ENCODE measurements around the gene CCR6. TPM values are rescaled to one million over a fixed set of nuclear protein-coding genes. Genes with fewer than 3 reads are reported as not detected.

CCR6 gene
- polyA plus RNA-seq, 3 donors = 0.11 TPM; not detected in 2

DNA sequence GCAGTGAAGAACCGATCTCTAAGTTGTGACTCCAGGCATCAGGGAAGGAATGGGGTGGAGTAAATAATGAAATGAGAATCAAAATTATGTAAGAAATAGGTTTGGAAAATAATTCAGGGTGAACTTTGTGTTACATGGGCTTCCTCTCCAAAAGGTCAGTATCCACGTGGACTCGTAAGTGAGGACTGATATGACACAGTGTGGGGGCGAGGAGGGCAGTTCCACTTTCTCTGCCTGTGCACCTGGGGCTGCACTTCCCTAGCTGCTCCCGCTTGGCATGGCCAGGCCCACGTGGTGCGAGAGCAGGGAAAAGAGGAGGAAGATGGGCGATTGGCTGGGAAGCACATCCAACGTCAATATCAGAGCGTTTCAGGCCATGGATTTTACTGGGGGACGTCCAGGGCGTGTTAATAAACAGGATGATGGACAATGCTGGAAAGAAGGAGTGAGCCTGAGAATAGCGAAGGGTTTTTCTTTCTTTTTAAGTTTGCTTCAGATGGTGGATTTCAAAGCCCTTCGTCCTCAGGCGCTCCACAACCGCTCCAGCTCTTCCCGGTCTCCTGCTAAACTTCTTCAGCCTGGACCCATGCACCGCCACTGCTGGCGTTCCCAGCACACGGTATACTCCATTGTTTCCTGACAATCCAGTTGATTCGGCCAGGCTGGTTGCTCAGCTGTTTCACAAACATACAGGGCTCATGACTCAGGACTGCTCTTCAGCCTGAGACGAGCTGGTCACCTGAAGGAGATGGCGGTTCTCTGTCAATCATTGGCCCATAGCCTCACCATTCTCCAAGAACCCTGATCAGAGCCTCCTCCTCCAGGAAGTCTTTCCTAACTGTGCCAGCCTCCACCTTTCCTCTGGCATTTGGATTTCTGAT, 11.8 kb downstream of the CCR6 start:
- DNase-seq (ENCODE audit: extremely low read depth in 1 of 11, low read depth in 9 of 11, low spot score in 4 of 11) = no peak

DNA sequence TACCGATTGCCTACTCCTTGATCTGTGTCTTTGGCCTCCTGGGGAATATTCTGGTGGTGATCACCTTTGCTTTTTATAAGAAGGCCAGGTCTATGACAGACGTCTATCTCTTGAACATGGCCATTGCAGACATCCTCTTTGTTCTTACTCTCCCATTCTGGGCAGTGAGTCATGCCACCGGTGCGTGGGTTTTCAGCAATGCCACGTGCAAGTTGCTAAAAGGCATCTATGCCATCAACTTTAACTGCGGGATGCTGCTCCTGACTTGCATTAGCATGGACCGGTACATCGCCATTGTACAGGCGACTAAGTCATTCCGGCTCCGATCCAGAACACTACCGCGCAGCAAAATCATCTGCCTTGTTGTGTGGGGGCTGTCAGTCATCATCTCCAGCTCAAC, 13.5 kb downstream of the CCR6 start:
- DNase-seq (ENCODE audit: extremely low read depth in 1 of 11, low read depth in 9 of 11, low spot score in 4 of 11) = no peak

GRCh38 chr6:167137081-167137480, 14.2 kb downstream of the CCR6 start:
- DNase-seq (ENCODE audit: extremely low read depth in 1 of 11, low read depth in 9 of 11, low spot score in 4 of 11) = no peak

GRCh38 chr6:167137881-167138280, 15.0 kb downstream of the CCR6 start:
- no peak for DNase-seq (ENCODE audit: extremely low read depth in 1 of 11, low read depth in 9 of 11, low spot score in 4 of 11)

DNA sequence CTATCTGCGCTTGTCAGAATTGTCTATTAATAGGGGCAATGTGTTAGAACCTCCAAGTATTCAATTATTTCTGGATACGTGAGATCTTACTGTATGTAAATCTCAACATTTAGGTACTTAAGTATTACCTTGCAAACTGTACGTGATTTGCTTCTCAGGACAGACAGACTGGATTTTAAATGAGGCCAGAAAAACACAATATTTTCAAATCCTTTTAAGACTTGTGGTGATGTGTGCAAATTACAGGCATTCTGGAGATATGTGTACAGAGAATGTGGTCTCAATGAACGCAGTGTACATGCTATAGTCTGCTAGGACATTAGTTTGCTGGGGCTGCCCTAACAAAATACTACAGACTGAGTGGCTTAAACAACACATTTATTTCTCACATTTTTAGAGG, 16.9 kb downstream of the CCR6 start:
- DNase-seq (ENCODE audit: extremely low read depth in 1 of 11, low read depth in 9 of 11, low spot score in 4 of 11) = no peak

DNA sequence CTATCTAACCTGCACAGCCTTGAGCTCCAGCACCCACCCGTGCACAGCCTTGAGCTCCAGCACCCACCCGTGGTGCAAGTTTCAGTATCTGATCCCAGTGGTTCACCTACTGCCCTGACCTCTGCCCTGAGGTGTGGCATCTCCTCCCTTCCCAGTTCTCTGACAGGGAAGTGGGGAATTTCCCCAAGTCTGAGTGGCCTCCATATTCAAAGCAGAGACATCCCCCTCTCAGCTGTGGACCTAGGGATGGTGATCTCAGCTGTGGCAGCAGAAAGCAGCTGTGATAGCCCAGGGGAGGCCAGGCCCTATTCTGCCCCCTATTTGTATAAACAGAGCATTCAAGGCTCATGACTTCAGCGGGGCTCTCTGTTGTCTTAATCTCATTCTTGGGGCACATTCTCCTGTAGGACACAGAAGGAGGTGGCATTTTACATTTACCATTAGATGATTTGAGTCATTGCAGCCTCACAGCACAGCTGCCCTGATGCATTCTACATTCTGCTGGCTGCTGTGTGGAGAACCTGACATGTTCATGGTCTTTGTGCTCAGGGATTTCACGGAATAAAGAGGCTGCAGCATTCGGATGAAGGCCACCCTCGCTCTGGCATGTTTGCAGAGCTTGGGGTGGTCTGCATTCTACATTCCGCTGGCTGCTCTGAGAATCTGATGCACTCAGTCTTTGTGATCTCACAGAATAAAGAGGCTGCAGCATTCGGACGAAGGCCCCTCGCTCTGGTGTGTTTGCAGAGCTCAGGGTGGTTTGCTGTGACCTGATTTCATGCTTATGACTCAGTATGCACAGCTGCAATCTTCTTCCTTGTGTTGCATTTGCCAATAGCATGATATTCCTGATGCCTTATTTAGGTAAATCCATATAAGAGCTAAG, 17.9 kb downstream of the CCR6 start:
- no peak for DNase-seq (ENCODE audit: extremely low read depth in 1 of 11, low read depth in 9 of 11, low spot score in 4 of 11)

DNA sequence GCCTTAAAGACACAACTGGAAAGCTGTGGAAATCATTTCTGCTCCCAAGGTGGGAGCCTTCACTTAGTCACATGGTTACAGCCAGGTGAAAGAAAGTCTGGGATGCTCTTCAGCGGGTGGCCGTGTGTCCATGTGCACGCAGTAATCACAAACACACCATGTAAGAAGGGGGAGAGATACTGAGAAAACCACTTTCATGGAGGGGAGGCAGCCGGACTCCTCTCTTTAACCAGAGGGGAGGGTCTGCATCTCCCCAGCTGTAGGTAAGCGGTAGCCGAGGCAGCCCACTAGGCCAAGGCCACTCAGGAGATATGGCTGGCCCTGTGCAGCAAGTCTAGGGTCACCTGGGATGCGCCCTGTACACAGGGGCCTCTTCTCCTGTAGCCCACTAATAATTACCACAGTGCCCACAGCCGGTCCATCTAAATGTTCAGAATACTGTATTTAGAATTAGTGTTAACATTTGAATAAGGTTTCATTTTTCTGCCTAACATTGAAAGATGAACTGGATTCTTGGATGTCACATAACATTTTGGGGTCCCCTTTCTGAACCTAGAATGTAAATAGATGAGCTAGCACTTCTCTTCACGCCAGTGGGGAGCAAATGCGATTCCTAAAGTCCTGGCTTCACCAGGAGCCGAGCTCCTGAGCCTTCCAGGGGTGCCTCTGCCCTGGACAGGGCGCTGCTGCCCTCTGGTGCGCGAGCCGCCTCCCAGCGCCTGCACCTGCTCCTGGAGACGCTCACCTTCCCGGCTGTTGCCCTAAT, 19.0 kb downstream of the CCR6 start:
- no peak for DNase-seq (ENCODE audit: extremely low read depth in 1 of 11, low read depth in 9 of 11, low spot score in 4 of 11)

DNA sequence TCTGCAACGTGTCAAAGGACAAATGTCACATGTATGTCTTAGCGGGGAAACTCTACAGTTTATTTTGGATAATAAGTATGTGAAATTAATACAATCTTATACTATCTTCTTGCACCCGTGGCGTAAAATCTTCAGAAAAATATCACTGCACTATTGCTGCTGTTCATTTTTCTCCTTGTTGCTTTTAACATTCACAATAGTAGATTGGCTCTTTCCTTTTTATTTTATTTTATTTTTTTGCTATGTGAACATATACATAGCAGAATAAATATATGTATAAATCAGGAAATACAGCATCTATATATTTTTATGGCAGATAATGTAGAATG, 19.5 kb downstream of the CCR6 start:
- DNase-seq (ENCODE audit: extremely low read depth in 1 of 11, low read depth in 9 of 11, low spot score in 4 of 11) = no peak

DNA sequence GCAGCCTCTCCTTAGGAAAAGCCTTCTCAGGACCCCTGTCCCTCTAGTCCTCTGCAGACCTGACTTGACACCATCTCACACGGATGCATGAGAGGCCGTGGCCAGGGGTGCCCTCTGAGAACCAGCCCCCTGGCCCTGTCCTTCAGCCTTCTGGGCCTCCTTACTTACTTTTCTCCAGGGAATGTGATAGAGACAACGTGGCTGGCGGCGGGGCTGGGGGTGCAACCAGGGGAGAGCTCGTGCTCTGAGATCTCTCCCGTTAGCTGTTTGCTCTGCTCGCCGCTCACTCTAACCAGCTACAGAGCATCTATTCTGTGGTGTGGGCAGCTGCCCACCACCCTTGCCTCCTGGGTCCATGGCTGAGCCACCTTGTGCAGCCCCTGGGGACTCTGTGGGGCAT, 20.1 kb downstream of the CCR6 start:
- no peak for DNase-seq (ENCODE audit: extremely low read depth in 1 of 11, low read depth in 9 of 11, low spot score in 4 of 11)

DNA sequence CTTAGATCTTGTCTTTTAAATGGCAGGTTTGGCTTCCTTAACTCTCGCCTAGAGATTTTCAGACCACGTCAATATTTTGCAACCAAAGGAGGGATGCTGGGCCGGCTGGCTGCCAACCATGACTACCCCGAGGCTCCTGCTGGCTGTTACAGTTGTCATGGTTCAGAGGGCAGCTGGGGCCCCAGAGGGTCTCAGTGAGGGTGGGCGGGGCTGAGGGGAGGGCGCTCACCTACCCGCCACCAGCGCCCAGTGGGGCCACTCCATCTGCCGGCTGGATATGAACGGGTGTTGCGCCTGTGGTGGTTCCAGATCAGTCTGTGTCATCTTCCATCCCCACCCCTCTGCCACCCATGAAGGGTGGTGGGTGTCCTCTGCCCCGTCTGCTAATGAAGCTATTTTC, 22.6 kb downstream of the CCR6 start:
- no peak for DNase-seq (ENCODE audit: extremely low read depth in 1 of 11, low read depth in 9 of 11, low spot score in 4 of 11)

DNA sequence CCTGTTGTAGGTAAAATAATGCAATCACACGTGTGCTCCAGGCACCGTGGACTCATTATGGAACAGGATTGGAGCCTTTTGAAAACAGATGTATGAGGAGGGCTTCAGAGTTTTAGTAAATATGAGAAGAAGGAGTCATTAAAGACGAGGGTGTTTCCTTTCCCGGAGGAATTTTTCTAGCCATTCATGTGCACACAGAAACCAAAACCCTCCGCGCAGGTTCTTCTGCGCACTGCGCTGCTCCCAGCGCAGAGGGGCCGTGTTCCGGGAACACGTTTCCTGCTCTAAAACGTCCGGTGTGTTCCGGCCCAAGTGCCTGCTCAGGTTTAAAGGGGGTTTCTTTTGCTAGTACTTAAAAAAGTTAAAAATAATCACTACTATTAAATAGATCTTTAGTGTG, 23.2 kb downstream of the CCR6 start:
- DNase-seq (ENCODE audit: extremely low read depth in 1 of 11, low read depth in 9 of 11, low spot score in 4 of 11) = no peak

GRCh38 chr6:167146977-167147376, 24.1 kb downstream of the CCR6 start:
- no peak for DNase-seq (ENCODE audit: extremely low read depth in 1 of 11, low read depth in 9 of 11, low spot score in 4 of 11)

DNA sequence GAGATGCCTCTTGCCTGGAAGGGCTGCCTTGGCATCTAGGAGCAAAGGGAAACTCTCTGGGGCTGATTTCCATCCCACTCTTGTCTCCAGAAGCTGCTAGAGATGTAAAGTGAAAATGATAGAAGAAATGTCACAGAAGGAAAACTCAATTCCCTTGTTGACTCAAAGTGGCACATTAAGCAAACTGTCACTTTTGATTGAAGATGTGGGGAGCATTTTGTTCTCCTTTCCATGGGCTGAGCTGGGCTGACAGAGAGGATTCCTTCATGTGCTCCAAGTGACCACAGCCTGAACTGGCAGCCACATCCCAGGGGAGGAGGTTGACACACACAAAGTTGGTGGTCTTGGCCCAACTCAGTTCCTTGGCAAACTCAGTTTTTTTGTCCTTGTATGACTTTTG, 25.1 kb downstream of the CCR6 start:
- DNase-seq (ENCODE audit: extremely low read depth in 1 of 11, low read depth in 9 of 11, low spot score in 4 of 11) = no peak

DNA sequence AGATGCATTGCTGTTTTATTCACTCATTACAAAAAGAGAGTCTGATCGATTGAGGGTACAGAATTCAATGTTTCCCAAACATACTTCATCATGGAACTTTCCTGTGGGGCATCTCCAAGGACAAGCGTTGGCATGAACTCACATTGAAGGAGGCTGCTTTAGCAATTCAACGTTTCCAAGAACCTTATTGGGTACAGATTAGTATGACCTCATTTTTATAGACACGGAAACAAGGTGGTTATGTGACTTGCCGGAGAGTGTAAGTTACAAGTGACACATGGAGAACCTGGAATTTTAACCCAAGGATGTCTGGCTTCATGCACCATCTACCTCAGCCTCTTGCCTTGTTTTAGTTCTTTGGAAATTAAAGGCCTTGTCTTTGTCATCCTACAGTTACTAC, 26.1 kb downstream of the CCR6 start:
- DNase-seq (ENCODE audit: extremely low read depth in 1 of 11, low read depth in 9 of 11, low spot score in 4 of 11) = no peak

- DNase-seq (ENCODE audit: extremely low read depth in 1 of 11, low read depth in 9 of 11, low spot score in 4 of 11) = no peak
Observed at GRCh38 chr6:167150941-167151549, 28.1 kb downstream of the CCR6 start.

DNA sequence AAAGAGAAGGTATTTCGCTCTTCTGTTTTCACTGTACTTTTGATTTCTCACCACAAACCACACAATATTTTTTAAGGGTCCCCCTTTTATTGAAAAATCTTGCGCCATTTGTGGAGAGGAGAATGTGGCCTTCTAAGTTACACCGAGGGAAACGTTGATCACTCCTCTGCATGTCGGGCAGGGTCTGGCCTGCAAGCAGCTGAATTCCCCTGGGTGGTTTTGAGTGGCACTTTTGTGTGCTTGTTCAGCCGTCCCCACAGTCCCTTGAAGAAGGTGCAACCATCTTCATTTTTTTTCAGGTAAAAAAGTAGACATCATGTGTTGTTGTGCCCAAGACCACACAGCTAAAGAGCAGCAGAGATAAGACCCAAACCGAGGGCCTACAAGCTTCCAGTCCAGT, 28.8 kb downstream of the CCR6 start:
- no peak for DNase-seq (ENCODE audit: extremely low read depth in 1 of 11, low read depth in 9 of 11, low spot score in 4 of 11)

DNA sequence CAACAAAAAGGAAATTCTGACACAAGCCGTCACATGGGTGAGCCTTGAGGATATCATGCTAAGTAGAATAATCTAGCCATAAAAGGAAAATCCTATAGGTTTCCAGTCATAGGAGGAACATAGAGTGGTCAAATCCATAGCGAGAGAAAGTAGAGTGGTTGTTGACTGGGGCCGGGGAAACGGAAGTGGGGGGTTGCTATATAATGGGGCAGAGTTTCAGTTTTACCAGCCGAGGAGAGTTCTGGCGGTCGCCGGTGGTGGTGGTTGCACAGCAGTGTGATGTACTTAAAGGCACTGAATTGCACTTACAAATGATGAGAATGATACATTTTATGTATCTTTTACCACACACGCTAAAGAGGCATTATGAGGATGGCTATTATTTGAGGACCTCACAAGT, 30.0 kb downstream of the CCR6 start:
- DNase-seq (ENCODE audit: extremely low read depth in 1 of 11, low read depth in 9 of 11, low spot score in 4 of 11) = no peak

GRCh38 chr6:167153521-167153959, 30.6 kb downstream of the CCR6 start:
- DNase-seq (ENCODE audit: extremely low read depth in 1 of 11, low read depth in 9 of 11, low spot score in 4 of 11) = no peak

- DNase-seq (ENCODE audit: extremely low read depth in 1 of 11, low read depth in 9 of 11, low spot score in 4 of 11) = no peak
Observed at GRCh38 chr6:167154291-167154690, 31.4 kb downstream of the CCR6 start.
